ES-I3 (cell line): ENCODE measurements around the gene SORD.

Source experiments
- H3K36me3 ChIP-seq: 2 replicates; pipeline ENCODE4 v1.6.1; 2013; ENCODE audit warnings: mild to moderate bottlenecking, low read length, control low read depth, moderate library complexity; ENCODE audit not compliant: insufficient read depth
- H3K4me1 ChIP-seq: 2 replicates; pipeline ENCODE4 v1.6.1; 2013; ENCODE audit warnings: mild to moderate bottlenecking, control low read depth, low read length; ENCODE audit not compliant: insufficient read depth
- H3K9ac ChIP-seq: 2 replicates; pipeline ENCODE4 v1.6.1; 2013; ENCODE audit warnings: low read depth, mild to moderate bottlenecking, low read length, moderate library complexity
- H3K9me3 ChIP-seq: 2 replicates; pipeline ENCODE4 v1.6.1; 2013; ENCODE audit warnings: mild to moderate bottlenecking, low read length, moderate library complexity; ENCODE audit not compliant: control insufficient read depth, insufficient read depth

The SORD gene

DNA sequence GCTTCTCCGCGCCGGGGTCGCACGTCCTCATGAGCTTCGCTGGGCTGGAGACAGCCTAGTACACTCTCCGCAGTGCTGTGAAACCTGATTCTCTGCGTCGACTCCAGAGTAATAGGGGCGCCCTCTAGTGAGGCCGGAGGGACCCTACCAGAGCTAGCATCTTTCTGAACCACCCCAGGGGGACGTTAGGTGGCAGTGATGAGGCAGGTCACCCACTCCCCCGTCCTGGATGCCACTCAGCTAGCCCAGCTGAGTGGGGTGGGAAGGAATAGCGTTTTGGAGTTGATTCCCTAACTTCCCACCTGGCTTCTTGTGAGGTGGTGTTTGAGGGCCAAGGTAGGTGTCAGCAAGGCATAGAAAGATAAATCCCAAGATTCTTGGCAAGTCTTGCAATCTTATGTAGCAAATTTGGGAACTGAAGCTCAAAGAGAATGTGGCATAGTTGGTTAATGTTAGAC, 95.2 kb downstream of the SORD start:
- Histone ChIP-seq H3K9ac (peak overlapping the region; percentile 34; the same call in 1 of the 2 replicates), H3K36me3 (no peaks in the 10 kb centered on the region), H3K9me3 (no peaks in the 10 kb centered on the region), H3K4me1 (peaks cover 10% of the 10 kb centered on the region)

DNA sequence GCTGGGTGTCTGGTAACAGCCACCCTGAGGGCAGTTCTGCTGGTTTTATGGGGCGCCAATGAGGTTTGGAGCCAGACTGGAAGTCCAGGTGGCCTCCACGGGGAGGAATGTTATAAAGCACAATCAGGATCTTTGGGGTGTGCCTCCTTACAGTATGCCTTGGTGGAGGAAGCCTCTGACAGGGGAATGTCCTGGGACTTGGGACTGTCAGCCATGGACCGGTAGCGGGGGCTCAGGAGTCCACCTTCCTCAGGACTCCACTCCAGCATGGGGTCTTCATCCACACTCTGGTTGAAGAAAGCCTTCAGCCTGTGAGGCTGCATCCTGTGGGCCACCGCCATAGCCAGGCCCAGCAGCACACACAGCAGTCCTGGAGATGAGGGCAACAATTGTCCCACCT, 96.0 kb downstream of the SORD start:
- H3K36me3 ChIP-seq, result no peaks in the 10 kb centered on the region
- H3K9me3 ChIP-seq, result no peaks in the 10 kb centered on the region
- no peak overlapping the region for H3K9ac ChIP-seq
- peaks cover 10% of the 10 kb centered on the region for H3K4me1 ChIP-seq

DNA sequence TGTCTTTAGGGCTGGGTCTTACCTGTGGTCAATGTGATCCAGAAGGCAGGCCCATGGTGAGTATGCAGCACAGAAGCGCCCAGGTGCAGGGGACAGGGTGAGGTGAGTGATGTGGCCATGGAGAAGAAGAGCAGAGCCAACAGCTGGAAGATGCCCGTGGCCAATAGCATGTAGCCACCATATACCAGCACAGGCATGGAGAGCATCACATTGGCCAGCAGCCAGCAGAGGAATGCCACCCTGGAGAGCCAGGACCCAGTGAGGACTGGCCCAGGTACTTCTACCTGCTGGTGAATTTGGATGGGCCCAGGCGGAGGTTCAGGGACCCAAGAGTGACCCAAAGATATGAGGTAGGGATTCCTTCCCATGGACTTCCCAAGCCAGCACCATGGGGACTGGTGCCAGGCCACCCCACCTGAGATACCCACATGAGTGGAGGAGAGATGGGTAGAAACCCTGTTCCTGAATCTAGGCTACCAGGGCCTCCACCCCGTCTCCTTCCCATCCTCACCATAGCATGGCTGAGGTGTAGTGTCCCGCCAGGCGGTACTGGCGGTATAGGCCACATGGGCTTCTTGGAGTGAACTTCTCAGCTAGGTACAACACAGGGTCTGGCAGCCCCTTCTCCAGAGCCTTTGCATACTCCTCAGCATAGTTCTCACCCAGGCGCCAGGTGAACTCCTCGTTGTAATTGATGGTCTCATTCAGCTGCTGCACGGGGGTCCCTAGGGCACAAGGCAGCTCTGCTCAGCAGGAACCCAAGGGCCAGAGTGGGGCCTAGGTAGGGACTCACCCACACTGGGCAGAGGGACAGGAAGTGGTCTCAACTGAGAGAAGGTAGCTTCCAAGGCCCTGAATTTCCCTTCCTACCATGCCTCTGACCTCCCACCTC, 97.3 kb downstream of the SORD start:
- H3K9me3 ChIP-seq, result no peaks in the 10 kb centered on the region
- no peaks in the 10 kb centered on the region for H3K36me3 ChIP-seq
- no peaks in the 10 kb centered on the region; the same call in 1 of the 2 replicates for H3K4me1 ChIP-seq
- no peak overlapping the region for H3K9ac ChIP-seq

GRCh38 chr15:45121020-45121419, 98.0 kb downstream of the SORD start:
- H3K36me3 ChIP-seq, result no peaks in the 10 kb centered on the region
- no peaks in the 10 kb centered on the region for H3K9me3 ChIP-seq
- H3K4me1 ChIP-seq, result no peaks in the 10 kb centered on the region
- no peak overlapping the region for H3K9ac ChIP-seq

- Histone ChIP-seq H3K9me3 (no peaks in the 10 kb centered on the region), H3K36me3 (no peaks in the 10 kb centered on the region), H3K4me1 (no peaks in the 10 kb centered on the region), H3K9ac (no peak overlapping the region)
These were observed 98.9 kb downstream of the SORD start for GRCh38 chr15:45121706-45122417.

GRCh38 chr15:45122719-45123118, 99.7 kb downstream of the SORD start:
- Histone ChIP-seq H3K4me1 (no peaks in the 10 kb centered on the region), H3K9me3 (no peaks in the 10 kb centered on the region), H3K9ac (no peak overlapping the region), H3K36me3 (no peaks in the 10 kb centered on the region)

GRCh38 chr15:45123397-45123796, 100.4 kb downstream of the SORD start:
- Histone ChIP-seq H3K9me3 (no peaks in the 10 kb centered on the region), H3K9ac (no peak overlapping the region), H3K4me1 (no peaks in the 10 kb centered on the region), H3K36me3 (no peaks in the 10 kb centered on the region)

DNA sequence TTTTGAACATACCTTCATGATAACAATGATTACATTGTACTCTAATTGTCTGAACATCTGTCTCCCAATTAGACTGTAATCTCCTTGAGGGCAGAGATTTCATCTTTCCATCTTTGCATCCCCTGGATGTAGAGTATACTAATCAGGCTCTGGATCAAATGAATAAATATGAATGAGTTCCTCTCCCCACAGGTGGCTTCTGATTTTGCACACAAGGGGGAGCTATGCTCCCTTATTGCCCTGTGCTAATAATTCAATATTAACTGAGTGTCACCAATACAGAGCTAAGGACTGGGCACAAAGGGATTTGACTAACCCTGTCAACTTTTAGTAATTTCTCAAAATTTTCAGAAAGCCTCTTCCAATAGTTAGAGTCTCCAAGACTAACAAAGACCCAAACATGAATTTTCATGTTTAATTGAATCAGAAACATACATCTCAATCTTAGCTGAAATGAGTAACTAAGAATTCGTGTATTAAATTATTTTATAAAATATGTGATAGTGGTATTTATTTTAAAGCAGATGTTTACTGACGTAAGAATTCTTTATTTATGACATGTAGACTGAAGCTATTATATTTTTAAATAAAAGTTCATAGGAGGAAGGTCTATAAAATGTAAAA, 103.7 kb downstream of the SORD start:
- no peaks in the 10 kb centered on the region for H3K36me3 ChIP-seq
- H3K9me3 ChIP-seq, result no peaks in the 10 kb centered on the region
- H3K9ac ChIP-seq, result no peak overlapping the region
- no peaks in the 10 kb centered on the region for H3K4me1 ChIP-seq
